Cardiac muscle cell (in vitro differentiated cells and primary cell): ENCODE measurements around the gene PUM2. TPM values are rescaled to one million over a fixed set of nuclear protein-coding genes. Genes with fewer than 3 reads are reported as not detected.

Experiments used
- DNase-seq, 2 donors: peaks; one replicate each; pipeline versions ENCODE4 v3.0.0 to v3.0.0-alpha.2; 2010 to 2017; ENCODE audit warnings: low read depth in 1 of 2, low spot score in 1 of 2
- H3K27ac ChIP-seq: fragments of 200-600 bp; sonication (generic); 2 replicates; pipeline ENCODE4 v1.5.1; 2016
- H3K27me3 ChIP-seq: fragments of 200-600 bp; sonication (generic); 2 replicates; pipeline ENCODE4 v1.6.0; 2016; ENCODE audit warnings: control low read depth
- H3K36me3 ChIP-seq: fragments of 200-600 bp; sonication (generic); 2 replicates; pipeline ENCODE4 v1.5.1; 2016; ENCODE audit warnings: control low read depth
- H3K4me1 ChIP-seq: fragments of 200-600 bp; sonication (generic); 2 replicates; pipeline ENCODE4 v1.8.1; 2017; ENCODE audit warnings: low read depth, mild to moderate bottlenecking, mixed run types
- H3K4me3 ChIP-seq: fragments of 200-600 bp; sonication (generic); 2 replicates; pipeline ENCODE4 v1.5.1; 2016; ENCODE audit warnings: mild to moderate bottlenecking
- H3K9me3 ChIP-seq: fragments of 200-600 bp; sonication (generic); 2 replicates; pipeline ENCODE4 v1.5.1; 2017; ENCODE audit warnings: low read depth, mild to moderate bottlenecking, control low read depth
- CTCF ChIP-seq: IDR thresholded peaks from 2 replicates; pipeline ENCODE4 v1.5.1; 2012; ENCODE audit warnings: low read depth, mild to moderate bottlenecking, low read length
- polyA plus RNA-seq: library from polyadenylated mRNA; unstranded; fragments of >200 nt; fragmentation: Nextera tagmentation; extraction: Ambion mirVana; gene quantifications from 2 replicates; pipeline ENCODE4 v1.2.1, GENCODE V29; 2016
- total RNA-seq: library from RNA; depleted of rRNA; stranded (reverse); fragments of >200 nt; gene quantifications from 2 replicates; pipeline ENCODE4 v1.2.3, GENCODE V29; 2016

PUM2 gene
- total and polyA plus RNA-seq, 2 experiments from 2014 or later: 20.1 to 35.8 TPM

GRCh38 chr2:20365249-20365817 is 14.7 kb upstream of the PUM2 start:
- no peaks in the 10 kb centered on the region for H3K4me1 ChIP-seq
- H3K27ac ChIP-seq: no peak overlapping the region
- peak in 1 of 2 donors; percentile 35 for DNase-seq
- H3K4me3 ChIP-seq: no peak overlapping the region
- no peaks in the 10 kb centered on the region for H3K27me3 ChIP-seq
- H3K36me3 ChIP-seq: no peaks in the 10 kb centered on the region
- no peaks in the 10 kb centered on the region for H3K9me3 ChIP-seq
- TF ChIP-seq CTCF: no peak

- TF ChIP-seq CTCF: no peak
- H3K27ac ChIP-seq: no peak overlapping the region
- no peaks in the 10 kb centered on the region for H3K36me3 ChIP-seq
- no peaks in the 10 kb centered on the region for H3K27me3 ChIP-seq
- H3K4me3 ChIP-seq: no peak overlapping the region
- no peaks in the 10 kb centered on the region for H3K4me1 ChIP-seq
- DNase-seq: no peak
- no peaks in the 10 kb centered on the region for H3K9me3 ChIP-seq
These were observed 12.9 kb upstream of the PUM2 start for GRCh38 chr2:20363578-20363977.

DNA sequence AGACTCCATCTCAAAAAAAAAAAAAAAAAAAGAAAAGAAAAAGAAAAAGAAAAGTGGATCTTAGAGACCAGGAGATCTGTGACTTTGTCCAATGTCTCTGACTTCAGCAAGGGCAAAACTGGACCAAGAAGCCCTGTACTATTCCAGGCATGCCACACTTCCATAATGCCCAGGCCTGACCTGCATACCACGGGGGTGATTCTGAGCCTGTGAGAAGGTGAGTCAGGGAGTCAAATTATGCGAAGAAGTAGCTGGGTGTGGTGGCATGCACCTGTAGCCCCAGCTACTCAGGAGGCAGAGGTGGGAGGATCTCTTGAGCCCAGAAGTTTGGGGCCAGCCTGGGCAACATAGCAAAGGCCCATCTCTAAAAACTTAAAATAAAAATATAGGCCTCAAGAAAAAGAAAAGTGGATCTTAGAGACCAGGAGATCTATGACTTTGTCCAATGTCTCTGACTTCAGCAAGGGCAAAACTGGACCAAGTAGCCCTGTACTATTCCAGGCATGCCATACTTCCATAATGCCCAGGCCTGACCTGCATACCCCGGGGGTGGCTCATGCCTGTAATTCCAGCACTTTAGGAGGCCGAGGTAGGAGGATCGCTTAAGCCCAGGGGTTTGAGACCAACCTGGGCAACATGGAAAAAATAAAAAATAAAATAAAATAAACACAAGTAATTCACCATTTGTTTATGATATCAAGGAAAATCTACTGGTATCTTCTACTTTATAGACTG is 12.2 kb upstream of the PUM2 start:
- Histone ChIP-seq H3K27ac (no peak overlapping the region), H3K36me3 (no peaks in the 10 kb centered on the region), H3K9me3 (no peaks in the 10 kb centered on the region), H3K27me3 (no peaks in the 10 kb centered on the region), H3K4me3 (no peak overlapping the region), H3K4me1 (no peaks in the 10 kb centered on the region)
- DNase-seq: no peak
- no peak for TF ChIP-seq CTCF

DNA sequence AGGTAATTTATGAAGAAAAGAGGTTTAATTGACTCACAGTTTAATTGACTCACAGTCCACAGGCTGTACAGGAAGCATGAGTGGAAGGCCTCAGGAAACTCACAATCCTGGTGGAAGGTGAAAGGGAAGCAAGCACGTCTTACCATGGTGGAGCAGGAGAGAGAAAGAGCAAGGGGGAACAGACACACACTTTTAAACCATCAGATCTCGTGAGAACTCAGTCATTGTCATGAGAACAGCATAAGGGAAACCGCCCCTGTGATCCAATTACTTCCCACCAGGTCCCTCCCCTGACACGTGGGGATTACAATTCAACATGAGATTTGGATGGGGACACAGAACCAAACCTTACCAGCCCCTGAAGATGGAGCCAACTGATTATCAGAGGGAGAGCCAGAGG is 11.2 kb upstream of the PUM2 start:
- no peaks in the 10 kb centered on the region for H3K4me1 ChIP-seq
- no peak for DNase-seq
- H3K27me3 ChIP-seq: no peaks in the 10 kb centered on the region
- no peaks in the 10 kb centered on the region for H3K9me3 ChIP-seq
- TF ChIP-seq CTCF: no peak
- no peaks in the 10 kb centered on the region for H3K36me3 ChIP-seq
- H3K4me3 ChIP-seq: no peak overlapping the region
- no peak overlapping the region for H3K27ac ChIP-seq

- Histone ChIP-seq H3K27me3 (no peaks in the 10 kb centered on the region), H3K27ac (no peak overlapping the region), H3K9me3 (no peaks in the 10 kb centered on the region), H3K36me3 (no peaks in the 10 kb centered on the region), H3K4me1 (no peaks in the 10 kb centered on the region), H3K4me3 (no peak overlapping the region)
- no peak for DNase-seq
- TF ChIP-seq CTCF: no peak
These were observed 8.5 kb upstream of the PUM2 start for GRCh38 chr2:20359096-20359495.
